Measurements from ENCODE around the gene UBASH3A. TPM values are rescaled to one million over a fixed set of nuclear protein-coding genes. Genes with fewer than 3 reads are reported as not detected.
"Not testable (repeated sequence)": the region's sequence is repeated elsewhere in the genome, so short reads cannot be mapped to it uniquely, and the experiment has no call there.

The UBASH3A gene
- total RNA-seq, 3 donors from 2014 or later: 0.32 to 1.5 (median 0.66) TPM

GRCh38 chr21:42467140-42467983, 63.7 kb downstream of the UBASH3A start:
- no peaks in the 10 kb centered on the region for H3K27me3 ChIP-seq
- H3K4me3 ChIP-seq: no peak overlapping the region
- intact Hi-C loops (cut with DNase I; ENCODE audit: low total_unique reads): no loop called here
- H3K9me3 ChIP-seq: no peaks in the 10 kb centered on the region
- TF ChIP-seq POLR2A (IDR thresholded peaks at IDR 0.05) (no peak), POLR2AphosphoS5 (IDR thresholded peaks at IDR 0.05) (no peak), CTCF (IDR thresholded peaks at IDR 0.05) (no peak)
- no peaks in the 10 kb centered on the region for H3K36me3 ChIP-seq
- no peaks in the 10 kb centered on the region for H3K4me1 ChIP-seq
- no peak overlapping the region for H3K27ac ChIP-seq
- DNase-seq (ENCODE audit: low spot score in 2 of 2): peak in 1 of 2 donors; percentile 37

- Histone ChIP-seq H3K9me3 (no peaks in the 10 kb centered on the region), H3K27ac (no peak overlapping the region), H3K4me1 (no peaks in the 10 kb centered on the region), H3K27me3 (no peaks in the 10 kb centered on the region), H3K36me3 (no peaks in the 10 kb centered on the region), H3K4me3 (no peak overlapping the region)
- intact Hi-C loops (cut with DNase I; ENCODE audit: low total_unique reads): no loop called here
- no peak for DNase-seq (ENCODE audit: low spot score in 2 of 2)
- TF ChIP-seq POLR2AphosphoS5 (IDR thresholded peaks at IDR 0.05) (no peak), CTCF (IDR thresholded peaks at IDR 0.05) (no peak), POLR2A (IDR thresholded peaks at IDR 0.05) (no peak)
Measured at GRCh38 chr21:42468491-42469131, 64.9 kb downstream of the UBASH3A start.

GRCh38 chr21:42469272-42469671, 65.6 kb downstream of the UBASH3A start:
- H3K9me3 ChIP-seq: no peaks in the 10 kb centered on the region
- no peaks in the 10 kb centered on the region for H3K27me3 ChIP-seq
- H3K4me1 ChIP-seq: no peaks in the 10 kb centered on the region
- H3K4me3 ChIP-seq: no peak overlapping the region
- intact Hi-C loops (cut with DNase I; ENCODE audit: low total_unique reads): no loop called here
- TF ChIP-seq POLR2AphosphoS5 (IDR thresholded peaks at IDR 0.05) (no peak), POLR2A (IDR thresholded peaks at IDR 0.05) (no peak), CTCF (IDR thresholded peaks at IDR 0.05) (no peak)
- no peak overlapping the region for H3K27ac ChIP-seq
- DNase-seq (ENCODE audit: low spot score in 2 of 2): no peak
- H3K36me3 ChIP-seq: no peaks in the 10 kb centered on the region

GRCh38 chr21:42469726-42470125, 66.0 kb downstream of the UBASH3A start:
- H3K27ac ChIP-seq; H3K9me3 ChIP-seq; H3K36me3 ChIP-seq; H3K4me3 ChIP-seq; intact Hi-C loops (cut with DNase I; ENCODE audit: low total_unique reads); H3K27me3 ChIP-seq; H3K4me1 ChIP-seq; DNase-seq (ENCODE audit: low spot score in 2 of 2): not testable (repeated sequence)

GRCh38 chr21:42471206-42471605, 67.5 kb downstream of the UBASH3A start:
- no peaks in the 10 kb centered on the region for H3K36me3 ChIP-seq
- intact Hi-C loops (cut with DNase I; ENCODE audit: low total_unique reads): no loop called here

More at GRCh38 chr21:42471206-42471605, 67.5 kb downstream of the UBASH3A start:
- Histone ChIP-seq H3K9me3 (no peaks in the 10 kb centered on the region), H3K27me3 (no peaks in the 10 kb centered on the region), H3K4me1 (no peaks in the 10 kb centered on the region), H3K27ac (no peak overlapping the region), H3K4me3 (no peak overlapping the region)
- DNase-seq (ENCODE audit: low spot score in 2 of 2): no peak
- TF ChIP-seq CTCF (IDR thresholded peaks at IDR 0.05) (no peak), POLR2AphosphoS5 (IDR thresholded peaks at IDR 0.05) (no peak)
